Lung (tissue), 12 donors: ENCODE results near the gene IRF5. TPM values are rescaled to one million over a fixed set of nuclear protein-coding genes. Genes with fewer than 3 reads are reported as not detected.

Experiments used
- ATAC-seq: fragments of 200-7000 bp; cut with Tn5 transposase; one replicate; pipeline ENCODE4 v1.9.1; 2020; ENCODE audit warnings: moderate number of reproducible peaks; ENCODE audit not compliant: insufficient read depth, low FRiP score
- DNase-seq, 3 donors: peaks; one replicate each; pipeline ENCODE4 v3.0.0-alpha.2; 2013 to 2017
- H3K27ac ChIP-seq, 2 donors: one replicate each; pipeline ENCODE4 v1.5.1; 2013; ENCODE audit warnings: mild to moderate bottlenecking in 2 of 2, moderate library complexity in 2 of 2, control low read depth in 1 of 2, inconsistent platforms in 1 of 2, low read depth in 1 of 2, low read length in 1 of 2
- H3K27me3 ChIP-seq, 3 donors: one replicate each; pipeline ENCODE4 v1.5.1; 2013; ENCODE audit warnings: low read length in 2 of 3; ENCODE audit not compliant: control insufficient read depth in 3 of 3, insufficient read depth in 3 of 3
- H3K36me3 ChIP-seq, 4 donors: one replicate each; pipeline ENCODE4 v1.5.1; 2013; ENCODE audit warnings: low read length in 4 of 4, mild to moderate bottlenecking in 1 of 4, moderate library complexity in 1 of 4; ENCODE audit not compliant: control insufficient read depth in 4 of 4, insufficient read depth in 4 of 4
- H3K4me1 ChIP-seq, 5 donors: one replicate each; pipeline ENCODE4 v1.5.1; 2013; ENCODE audit warnings: low read length in 5 of 5, mild to moderate bottlenecking in 2 of 5, moderate library complexity in 1 of 5; ENCODE audit not compliant: control insufficient read depth in 5 of 5, insufficient read depth in 5 of 5
- H3K4me3 ChIP-seq: one replicate; pipeline ENCODE4 v1.5.1; 2013; ENCODE audit warnings: mild to moderate bottlenecking, control low read depth, moderate library complexity
- H3K9ac ChIP-seq, 2 donors: one replicate each; pipeline ENCODE4 v1.5.1; 2013; ENCODE audit warnings: low read length in 2 of 2, control low read depth in 1 of 2; ENCODE audit not compliant: insufficient read depth in 1 of 2
- H3K9me3 ChIP-seq, 4 donors: one replicate each; pipeline ENCODE4 v1.5.1; 2013; ENCODE audit warnings: low read length in 3 of 4, mild to moderate bottlenecking in 1 of 4, moderate library complexity in 1 of 4; ENCODE audit not compliant: control insufficient read depth in 4 of 4, insufficient read depth in 3 of 4
- WGBS, 2 donors: extraction: QIAGEN DNeasy Blood & Tissue Kit; methylation state at CpG; one replicate each; pipeline ENCODE4 v1.1.7; 2013; 5-methylcytosine and 5-hydroxymethylcytosine counted together
- polyA plus RNA-seq, 2 donors: library from polyadenylated mRNA; stranded (reverse); fragments of 200-250 nt; gene quantifications; one replicate each; pipeline ENCODE4 v1.2.1, GENCODE V29; 2013
- total RNA-seq, 2 donors: library from RNA; depleted of rRNA in 1 of 2; stranded (reverse); fragments of >200 nt in 1 of 2; gene quantifications; one replicate each; pipeline ENCODE4 v1.2.1, GENCODE V29; 2014 to 2021
- TF ChIP-seq, protein P1 (sequence below): IDR thresholded peaks from 2 replicates; pipeline ENCODE4 v1.5.1; 2012; ENCODE audit warnings: mild to moderate bottlenecking; ENCODE audit errors: control extremely low read depth, extremely low read depth
- donor health status: control.
- donor health status: control.
- donor health status: Bipolar disorder and iron deficiency.
- donor health status: healthy.
- donor health status: DM: yes; HTN: yes; CAD: no.

The IRF5 gene
- total and polyA plus RNA-seq, 4 donors: 6.0 to 34.1 (median 24.2) TPM

DNA sequence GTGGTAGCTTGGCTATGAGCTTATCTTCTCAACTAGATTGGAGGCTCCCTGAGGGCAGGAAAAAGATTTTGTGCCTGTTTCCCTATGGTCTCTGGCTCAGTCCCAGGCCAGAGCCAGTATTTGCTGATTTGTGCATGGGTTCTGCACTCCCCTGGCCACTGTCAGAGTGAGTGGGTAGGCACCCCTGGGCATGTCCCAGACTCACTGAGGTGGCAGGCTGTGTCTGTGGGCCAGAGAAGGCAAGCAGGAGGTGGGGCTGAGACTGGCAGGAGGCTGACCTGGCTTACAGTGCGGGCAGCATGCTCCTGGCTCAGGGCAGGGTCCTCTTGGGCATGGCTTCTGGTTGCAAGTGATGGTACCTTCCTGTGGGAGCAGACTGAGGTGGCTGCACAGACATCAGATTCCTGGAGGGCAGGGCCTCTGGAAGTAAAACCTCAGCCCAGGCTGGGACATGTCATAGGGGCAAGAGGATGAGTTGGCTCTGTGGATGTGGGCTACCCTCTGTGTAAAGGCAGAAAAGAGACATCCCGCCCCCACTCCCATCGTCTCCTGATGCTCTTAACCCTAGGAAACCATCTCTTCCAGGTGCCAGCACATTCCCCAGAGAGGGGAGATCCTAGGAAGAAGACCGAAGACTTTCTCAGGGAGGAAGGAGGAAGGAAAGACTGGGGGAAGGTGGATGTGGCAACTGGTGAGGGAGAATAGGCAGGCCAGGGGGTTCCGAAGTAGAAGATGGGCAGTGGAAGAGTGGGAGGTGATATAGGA lies 31.5 kb upstream of the IRF5 start:
- H3K9ac ChIP-seq: no peak overlapping the region
- no peaks in the 10 kb centered on the region for H3K27me3 ChIP-seq
- 85 to 88% methylated on average over 5 of the region's 5 CpGs for WGBS, 2 donors
- TF ChIP-seq, protein P1, sequence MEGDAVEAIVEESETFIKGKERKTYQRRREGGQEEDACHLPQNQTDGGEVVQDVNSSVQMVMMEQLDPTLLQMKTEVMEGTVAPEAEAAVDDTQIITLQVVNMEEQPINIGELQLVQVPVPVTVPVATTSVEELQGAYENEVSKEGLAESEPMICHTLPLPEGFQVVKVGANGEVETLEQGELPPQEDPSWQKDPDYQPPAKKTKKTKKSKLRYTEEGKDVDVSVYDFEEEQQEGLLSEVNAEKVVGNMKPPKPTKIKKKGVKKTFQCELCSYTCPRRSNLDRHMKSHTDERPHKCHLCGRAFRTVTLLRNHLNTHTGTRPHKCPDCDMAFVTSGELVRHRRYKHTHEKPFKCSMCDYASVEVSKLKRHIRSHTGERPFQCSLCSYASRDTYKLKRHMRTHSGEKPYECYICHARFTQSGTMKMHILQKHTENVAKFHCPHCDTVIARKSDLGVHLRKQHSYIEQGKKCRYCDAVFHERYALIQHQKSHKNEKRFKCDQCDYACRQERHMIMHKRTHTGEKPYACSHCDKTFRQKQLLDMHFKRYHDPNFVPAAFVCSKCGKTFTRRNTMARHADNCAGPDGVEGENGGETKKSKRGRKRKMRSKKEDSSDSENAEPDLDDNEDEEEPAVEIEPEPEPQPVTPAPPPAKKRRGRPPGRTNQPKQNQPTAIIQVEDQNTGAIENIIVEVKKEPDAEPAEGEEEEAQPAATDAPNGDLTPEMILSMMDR: no peak
- no peak overlapping the region for H3K4me3 ChIP-seq
- H3K36me3 ChIP-seq: no peaks in the 10 kb centered on the region
- H3K9me3 ChIP-seq: no peaks in the 10 kb centered on the region
- H3K4me1 ChIP-seq: peaks cover 0 to 21% (median 2%) of the 10 kb centered on the region in 5 donors
- H3K27ac ChIP-seq: no peak overlapping the region
- no peak for ATAC-seq
- DNase-seq: no peak

DNA sequence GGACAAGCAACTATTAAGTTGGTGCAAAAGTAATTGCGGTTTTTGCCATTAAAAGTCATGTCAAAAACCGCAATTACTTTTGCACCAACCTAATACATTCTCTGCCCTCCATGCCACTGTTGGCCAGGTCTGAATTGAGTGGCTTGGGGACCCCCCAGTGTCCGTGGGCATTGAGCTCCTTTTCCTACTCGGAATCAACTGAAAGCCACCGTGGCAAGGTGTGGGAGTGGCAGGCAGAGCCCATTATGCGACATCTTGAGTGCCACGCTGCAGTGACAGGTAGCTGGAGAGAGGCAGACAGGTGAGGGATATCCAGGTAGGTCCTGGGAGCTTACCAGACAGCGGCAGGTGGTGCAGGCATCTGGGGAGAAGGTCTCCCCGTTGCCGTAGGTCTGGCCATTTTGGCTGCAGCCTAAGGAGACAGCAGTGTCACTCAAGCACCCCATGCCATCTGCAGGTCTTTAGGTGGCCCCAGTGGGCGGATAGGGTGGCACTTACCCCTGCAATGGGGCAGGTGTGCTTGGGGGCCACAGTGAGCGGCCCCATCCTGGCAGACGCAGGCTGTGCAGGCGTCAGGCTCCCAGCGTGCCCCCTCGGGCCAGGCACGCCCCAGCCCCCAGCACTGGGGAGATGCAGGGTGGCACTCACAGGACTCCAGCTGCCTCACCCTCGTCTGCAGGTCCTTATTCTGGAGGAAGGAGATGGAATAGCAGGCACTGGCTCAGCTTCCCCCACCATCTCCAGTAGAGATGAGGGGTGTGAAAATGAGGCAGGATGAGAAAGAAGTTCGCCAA lies 30.8 kb upstream of the IRF5 start:
- Histone ChIP-seq H3K36me3 (no peaks in the 10 kb centered on the region), H3K27me3 (no peaks in the 10 kb centered on the region), H3K4me3 (no peak overlapping the region), H3K9ac (no peak overlapping the region), H3K4me1 (peaks cover 0 to 29% (median 2%) of the 10 kb centered on the region in 5 donors), H3K9me3 (no peaks in the 10 kb centered on the region), H3K27ac (no peak overlapping the region)
- DNase-seq: no peak
- TF ChIP-seq, protein P1: no peak
- whole genome bisulfite sequencing, 2 donors: 85 to 89% methylated on average over 19 of the region's 19 CpGs
- no peak for ATAC-seq

DNA sequence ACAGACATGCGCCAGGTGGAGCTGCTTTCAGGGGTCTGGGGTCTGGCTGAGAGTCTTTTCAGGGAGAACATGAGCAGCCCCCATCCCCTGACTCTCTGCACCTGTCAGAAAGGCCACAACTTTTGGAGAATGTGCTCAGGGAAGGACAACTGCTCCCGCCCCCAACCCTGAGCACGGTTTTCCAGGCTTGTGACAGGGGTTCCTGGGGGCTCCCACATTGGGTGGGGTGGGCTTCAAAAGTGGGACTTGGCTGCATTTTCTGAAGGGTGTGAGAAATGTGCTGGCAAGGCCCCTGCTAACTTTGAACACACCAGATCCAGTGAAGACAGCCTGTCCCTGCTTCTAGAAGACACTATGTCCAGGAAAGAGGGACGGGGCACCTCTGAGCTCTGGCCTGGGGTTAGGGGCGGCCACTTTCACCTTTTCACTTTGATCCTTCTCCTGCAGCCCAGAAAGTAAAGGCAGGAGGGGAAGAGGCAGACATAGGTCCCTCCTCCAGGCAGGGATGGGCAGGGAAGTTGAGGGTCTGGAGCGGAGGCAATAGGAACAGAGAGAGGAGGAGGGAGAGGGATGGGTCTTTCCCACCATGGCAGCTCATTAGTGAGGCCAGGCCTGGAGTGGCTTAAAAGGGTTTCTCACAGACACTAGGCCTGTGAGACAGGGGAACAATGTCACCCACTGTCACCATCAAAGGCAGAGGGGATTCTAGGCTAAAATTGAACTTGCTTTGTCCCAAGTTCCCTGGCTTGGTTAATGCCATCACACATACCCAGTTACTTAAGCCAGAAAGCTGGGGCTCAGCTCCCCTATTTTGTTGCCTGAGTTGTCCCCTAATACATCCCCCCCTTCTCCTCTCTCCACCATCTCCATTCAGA lies 28.7 kb upstream of the IRF5 start:
- Histone ChIP-seq H3K9me3 (no peaks in the 10 kb centered on the region), H3K36me3 (no peaks in the 10 kb centered on the region), H3K27ac (no peak overlapping the region), H3K27me3 (peaks cover 0 to 7% (median under 1%) of the 10 kb centered on the region in 3 donors), H3K4me3 (no peak overlapping the region), H3K4me1 (peaks cover 0 to 29% (median 2%) of the 10 kb centered on the region in 5 donors), H3K9ac (no peak overlapping the region)
- ATAC-seq (no peak), DNase-seq (peak; percentile 53 to 71 (median 61))
- 84 to 97% methylated on average over 6 of the region's 6 CpGs for WGBS, 2 donors
- TF ChIP-seq, protein P1: no peak
